Uterus (tissue), 4 donors: ENCODE results near the gene ARMH1. TPM values are rescaled to one million over a fixed set of nuclear protein-coding genes. Genes with fewer than 3 reads are reported as not detected.
"Not testable (repeated sequence)": the region's sequence is repeated elsewhere in the genome, so short reads cannot be mapped to it uniquely, and the experiment has no call there.

Experiments used
- DNase-seq, 2 donors: peaks; one replicate each; pipeline ENCODE4 v3.0.0-alpha.2; 2019 to 2020
- H3K27ac ChIP-seq, 2 donors: fragments of 200-600 bp; sonication (generic); 1 replicate in 1 of 2; 2 replicates in 1 of 2; pipeline ENCODE4 v1.5.1; 2016 to 2018
- H3K27me3 ChIP-seq, 2 donors: fragments of 200-600 bp; sonication (generic); one replicate each; pipeline ENCODE4 v1.5.1; 2018 to 2019; ENCODE audit warnings: control low read depth in 1 of 2
- H3K36me3 ChIP-seq, 2 donors: fragments of 200-600 bp; sonication (generic); one replicate each; pipeline ENCODE4 v1.5.1; 2019; ENCODE audit warnings: control low read depth in 1 of 2
- H3K4me1 ChIP-seq, 2 donors: fragments of 200-600 bp; sonication (generic); one replicate each; pipeline ENCODE4 v1.5.1; 2018 to 2019; ENCODE audit warnings: control low read depth in 1 of 2
- H3K4me3 ChIP-seq, 2 donors: fragments of 200-600 bp; sonication (generic); 1 replicate in 1 of 2; 2 replicates in 1 of 2; pipeline ENCODE4 v1.5.1; 2018 to 2019; ENCODE audit warnings: mild to moderate bottlenecking in 1 of 2
- H3K9me3 ChIP-seq, 2 donors: fragments of 200-600 bp; sonication (generic); one replicate each; pipeline ENCODE4 v1.5.1; 2019; ENCODE audit warnings: control low read depth in 1 of 2
- CTCF ChIP-seq, 4 experiments: fragments of 200-600 bp in 2 of 4; fragments of 450-650 bp in 2 of 4; sonication (generic) in 2 of 4; IDR thresholded peaks; one replicate each; pipeline ENCODE4 v1.5.1; 2016 to 2019; ENCODE audit warnings: antibody characterized with exemption in 4 of 4, mild to moderate bottlenecking in 2 of 4, moderate library complexity in 1 of 4
- POLR2A ChIP-seq, 2 donors: fragments of 450-650 bp; IDR thresholded peaks; one replicate each; pipeline ENCODE4 v1.6.1; 2016; ENCODE audit warnings: antibody characterized with exemption in 2 of 2, mild to moderate bottlenecking in 1 of 2, moderate library complexity in 1 of 2
- intact Hi-C: fragments of 100-400 bp; cut with DNase I; formaldehyde crosslinking; loops from one replicate; pipeline ENCODE4 v1.15.1; 2023; ENCODE audit warnings: low total_unique reads
- total RNA-seq, 4 donors: library from RNA; depleted of rRNA in 3 of 4; stranded (reverse); fragments of >200 nt in 3 of 4; gene quantifications; one replicate each; pipeline versions ENCODE4 v1.1.0 to v1.2.4, GENCODE V29; 2014 to 2023
- donor health status: DM: yes; HTN: yes; CAD: no.

ARMH1 gene
- total RNA-seq, 4 donors from 2014 or later, result 2.7 to 7.7 (median 5.2) TPM; not detected in 1

- TF ChIP-seq CTCF (IDR thresholded peaks at IDR 0.05) (no peak), POLR2A (IDR thresholded peaks at IDR 0.05) (no peak)
- H3K27ac ChIP-seq, result no peak overlapping the region
- H3K27me3 ChIP-seq, result no peaks in the 10 kb centered on the region
- no peaks in the 10 kb centered on the region for H3K36me3 ChIP-seq
- no peak for DNase-seq
- intact Hi-C loops, result no loop called here
- no peaks in the 10 kb centered on the region for H3K4me1 ChIP-seq
- H3K4me3 ChIP-seq, result no peak overlapping the region
- H3K9me3 ChIP-seq, result no peaks in the 10 kb centered on the region
These were observed 20.5 kb downstream of the ARMH1 start for GRCh38 chr1:44694863-44695478.

- H3K4me3 ChIP-seq, result no peak overlapping the region
- intact Hi-C loops, result no loop called here
- no peaks in the 10 kb centered on the region for H3K27me3 ChIP-seq
- no peak for TF ChIP-seq CTCF (IDR thresholded peaks at IDR 0.05)
- no peak for TF ChIP-seq POLR2A (IDR thresholded peaks at IDR 0.05)
- no peaks in the 10 kb centered on the region for H3K9me3 ChIP-seq
- H3K27ac ChIP-seq, result no peak overlapping the region
- no peaks in the 10 kb centered on the region for H3K4me1 ChIP-seq
- DNase-seq, result no peak
- H3K36me3 ChIP-seq, result no peaks in the 10 kb centered on the region
These were observed 21.2 kb downstream of the ARMH1 start for GRCh38 chr1:44695671-44696070.

GRCh38 chr1:44696101-44696500 is 21.6 kb downstream of the ARMH1 start:
- intact Hi-C loops, result no loop called here

GRCh38 chr1:44696789-44697345 is 22.4 kb downstream of the ARMH1 start:
- Histone ChIP-seq H3K27me3 (no peaks in the 10 kb centered on the region), H3K4me3 (no peak overlapping the region), H3K4me1 (no peaks in the 10 kb centered on the region), H3K27ac (no peak overlapping the region), H3K36me3 (no peaks in the 10 kb centered on the region), H3K9me3 (no peaks in the 10 kb centered on the region)
- intact Hi-C loops, result no loop called here
- no peak for TF ChIP-seq CTCF (IDR thresholded peaks at IDR 0.05)
- no peak for TF ChIP-seq POLR2A (IDR thresholded peaks at IDR 0.05)
- DNase-seq, result no peak

More at GRCh38 chr1:44696101-44696500, 21.6 kb downstream of the ARMH1 start:
- Histone ChIP-seq H3K9me3 (no peaks in the 10 kb centered on the region), H3K4me3 (no peak overlapping the region), H3K4me1 (no peaks in the 10 kb centered on the region), H3K27me3 (no peaks in the 10 kb centered on the region), H3K27ac (no peak overlapping the region), H3K36me3 (no peaks in the 10 kb centered on the region)
- TF ChIP-seq POLR2A (IDR thresholded peaks at IDR 0.05), result no peak
- TF ChIP-seq CTCF (IDR thresholded peaks at IDR 0.05), result no peak
- DNase-seq, result no peak

GRCh38 chr1:44698138-44698537 is 23.6 kb downstream of the ARMH1 start:
- H3K36me3 ChIP-seq, result no peaks in the 10 kb centered on the region
- no peak for DNase-seq
- no peak overlapping the region for H3K27ac ChIP-seq
- no peaks in the 10 kb centered on the region for H3K4me1 ChIP-seq
- H3K4me3 ChIP-seq, result no peak overlapping the region
- H3K9me3 ChIP-seq, result no peaks in the 10 kb centered on the region
- no peaks in the 10 kb centered on the region for H3K27me3 ChIP-seq
- intact Hi-C loops, result no loop called here
- TF ChIP-seq CTCF (IDR thresholded peaks at IDR 0.05) (no peak), POLR2A (IDR thresholded peaks at IDR 0.05) (no peak)

- not testable (repeated sequence) for H3K4me3 ChIP-seq, H3K27me3 ChIP-seq
These were observed 24.9 kb downstream of the ARMH1 start for GRCh38 chr1:44699375-44699774.

More at GRCh38 chr1:44699375-44699774, 24.9 kb downstream of the ARMH1 start:
- H3K9me3 ChIP-seq, H3K27ac ChIP-seq, H3K4me1 ChIP-seq, DNase-seq, H3K36me3 ChIP-seq, intact Hi-C loops: not testable (repeated sequence)
